BLaER1 (cell line): ENCODE data around the gene FRZB.

Experiments
- H3K27ac ChIP-seq: shearing (Covaris generic); formaldehyde crosslinking; 2 replicates; pipeline ENCODE4 v1.8.1; 2022
- H3K27me3 ChIP-seq: shearing (Covaris generic); formaldehyde crosslinking; 2 replicates; pipeline ENCODE4 v1.8.1; 2022
- H3K36me3 ChIP-seq: shearing (Covaris generic); formaldehyde crosslinking; 2 replicates; pipeline ENCODE4 v1.8.1; 2022
- H3K4me1 ChIP-seq: shearing (Covaris generic); formaldehyde crosslinking; 2 replicates; pipeline ENCODE4 v1.8.1; 2022
- H3K4me2 ChIP-seq: shearing (Covaris generic); formaldehyde crosslinking; 2 replicates; pipeline ENCODE4 v1.8.1; 2022
- H3K4me3 ChIP-seq: shearing (Covaris generic); formaldehyde crosslinking; 2 replicates; pipeline ENCODE4 v1.8.1; 2022
- H3K9ac ChIP-seq: shearing (Covaris generic); formaldehyde crosslinking; 2 replicates; pipeline ENCODE4 v1.8.1; 2022
- H3K9me3 ChIP-seq: shearing (Covaris generic); formaldehyde crosslinking; 2 replicates; pipeline ENCODE4 v1.8.1; 2022
- H4K20me1 ChIP-seq: shearing (Covaris generic); formaldehyde crosslinking; 2 replicates; pipeline ENCODE4 v1.8.1; 2022
- Cebpa-rat ChIP-seq: shearing (Covaris generic); IDR thresholded peaks from 2 replicates; pipeline ENCODE4 v1.8.1; 2022

The FRZB gene, protein sequence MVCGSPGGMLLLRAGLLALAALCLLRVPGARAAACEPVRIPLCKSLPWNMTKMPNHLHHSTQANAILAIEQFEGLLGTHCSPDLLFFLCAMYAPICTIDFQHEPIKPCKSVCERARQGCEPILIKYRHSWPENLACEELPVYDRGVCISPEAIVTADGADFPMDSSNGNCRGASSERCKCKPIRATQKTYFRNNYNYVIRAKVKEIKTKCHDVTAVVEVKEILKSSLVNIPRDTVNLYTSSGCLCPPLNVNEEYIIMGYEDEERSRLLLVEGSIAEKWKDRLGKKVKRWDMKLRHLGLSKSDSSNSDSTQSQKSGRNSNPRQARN

GRCh38 chr2:182866461-182867406 is at the start of gene FRZB:
TSS of gene FRZB (minus strand) at chr2:182866637. CDS start at chr2:182866552, 85 bp downstream.
- Histone ChIP-seq H3K4me2 (0 out of 2 replicates have a peak within 1 kb of the TSS, but pooled peaks have one; percentile 1), H3K9ac (no peak within 1 kb of the TSS)
- TF ChIP-seq Cebpa-rat, result no peak

DNA sequence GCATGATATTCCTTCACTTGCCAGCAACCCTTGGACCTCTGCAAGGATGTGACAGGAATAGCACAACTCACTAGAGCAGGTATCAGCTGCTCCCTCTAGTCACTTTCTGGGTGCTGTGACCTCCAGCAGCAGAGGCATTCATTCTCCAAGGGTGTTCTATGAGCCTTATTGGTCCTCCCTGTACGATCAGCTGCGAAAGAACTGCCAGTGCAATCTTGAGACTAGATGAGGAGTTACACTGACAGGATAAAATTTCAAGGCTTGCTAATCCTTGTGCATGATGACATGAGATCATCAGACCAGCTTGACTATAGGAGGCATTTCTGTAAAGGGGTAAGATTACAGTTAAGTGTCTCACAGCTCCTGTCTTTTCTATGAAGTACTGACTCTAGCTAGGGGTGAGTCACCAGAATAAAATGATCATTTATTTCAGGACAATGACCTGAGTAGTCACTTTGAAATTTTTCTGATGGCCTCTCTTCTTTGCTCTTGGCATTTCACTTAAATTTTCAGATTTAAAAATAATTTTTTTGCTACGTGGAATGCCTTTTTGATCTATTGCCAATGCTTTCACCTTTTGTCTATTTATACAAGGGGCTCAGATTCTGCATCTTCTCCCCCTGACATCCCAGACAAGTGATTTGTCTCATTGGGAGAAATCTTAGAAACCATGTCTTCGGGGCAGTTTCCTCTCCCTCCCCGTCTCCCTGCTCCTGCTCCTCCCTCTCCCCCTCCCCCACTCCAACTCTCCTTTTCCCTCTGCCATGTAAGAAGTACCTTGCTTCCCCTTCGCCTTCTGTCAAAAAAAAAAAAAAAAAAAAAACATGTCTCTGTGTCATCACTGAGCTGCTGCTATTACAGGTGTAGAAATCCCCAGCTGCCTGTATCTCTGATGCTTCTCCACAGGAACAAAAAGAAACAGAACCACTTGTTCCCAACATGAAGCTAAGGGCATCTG is 49.2 kb upstream of the FRZB start:
- Histone ChIP-seq H4K20me1 (no peaks in the 10 kb centered on the region), H3K36me3 (no peaks in the 10 kb centered on the region), H3K4me1 (peaks cover 9% of the 10 kb centered on the region), H3K9ac (no peak overlapping the region), H3K9me3 (no peaks in the 10 kb centered on the region), H3K27me3 (no peaks in the 10 kb centered on the region), H3K4me3 (no peak overlapping the region), H3K4me2 (no peak overlapping the region), H3K27ac (no peak overlapping the region)
- no peak for TF ChIP-seq Cebpa-rat

More at GRCh38 chr2:182866461-182867406, at the start of gene FRZB:
- H3K27ac ChIP-seq, result no peak within 1 kb of the TSS
- H3K4me1 ChIP-seq, result peaks cover 19% of the 10 kb centered on the region
- no peaks in the 10 kb centered on the region for H4K20me1 ChIP-seq
- peaks cover 12% of the 10 kb centered on the region; the same call in 1 of the 2 replicates for H3K9me3 ChIP-seq
- H3K27me3 ChIP-seq, result peaks cover 11% of the 10 kb centered on the region; the same call in 1 of the 2 replicates
- H3K4me3 ChIP-seq, result no peak within 1 kb of the TSS
- H3K36me3 ChIP-seq, result no peaks in the 10 kb centered on the region

- H4K20me1 ChIP-seq, result no peaks in the 10 kb centered on the region
- H3K4me2 ChIP-seq, result no peak overlapping the region
- no peaks in the 10 kb centered on the region for H3K36me3 ChIP-seq
- TF ChIP-seq Cebpa-rat, result no peak
- no peak overlapping the region for H3K27ac ChIP-seq
- H3K4me1 ChIP-seq, result peaks cover 1% of the 10 kb centered on the region
- no peaks in the 10 kb centered on the region for H3K27me3 ChIP-seq
- no peaks in the 10 kb centered on the region for H3K9me3 ChIP-seq
- no peak overlapping the region for H3K9ac ChIP-seq
- H3K4me3 ChIP-seq, result no peak overlapping the region
Measured at GRCh38 chr2:182914852-182915251, 48.4 kb upstream of the FRZB start.

DNA sequence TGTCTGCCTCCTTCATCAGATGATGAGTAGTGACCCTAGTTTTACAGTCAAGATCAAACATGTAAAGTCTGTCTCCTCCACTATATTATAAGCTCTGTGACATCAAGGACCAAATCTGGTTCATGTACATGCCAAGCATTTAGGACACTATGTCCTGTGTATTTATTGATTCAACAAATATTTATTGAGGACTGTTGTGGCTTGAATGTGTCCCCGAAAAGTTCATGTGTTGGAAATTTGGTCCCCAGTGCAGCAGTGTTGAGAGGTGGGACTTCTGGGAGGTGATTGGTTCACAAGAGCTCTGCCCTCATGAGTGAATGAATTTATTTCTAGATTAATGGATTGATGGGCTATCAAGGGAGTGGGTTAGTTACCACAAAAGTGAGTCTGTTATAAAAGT is 46.6 kb upstream of the FRZB start:
- Histone ChIP-seq H3K4me2 (no peak overlapping the region), H3K9ac (no peak overlapping the region), H3K36me3 (no peaks in the 10 kb centered on the region), H3K9me3 (no peaks in the 10 kb centered on the region), H3K27me3 (no peaks in the 10 kb centered on the region), H3K4me3 (no peak overlapping the region), H3K27ac (no peak overlapping the region), H3K4me1 (no peaks in the 10 kb centered on the region), H4K20me1 (no peaks in the 10 kb centered on the region)
- TF ChIP-seq Cebpa-rat, result no peak

DNA sequence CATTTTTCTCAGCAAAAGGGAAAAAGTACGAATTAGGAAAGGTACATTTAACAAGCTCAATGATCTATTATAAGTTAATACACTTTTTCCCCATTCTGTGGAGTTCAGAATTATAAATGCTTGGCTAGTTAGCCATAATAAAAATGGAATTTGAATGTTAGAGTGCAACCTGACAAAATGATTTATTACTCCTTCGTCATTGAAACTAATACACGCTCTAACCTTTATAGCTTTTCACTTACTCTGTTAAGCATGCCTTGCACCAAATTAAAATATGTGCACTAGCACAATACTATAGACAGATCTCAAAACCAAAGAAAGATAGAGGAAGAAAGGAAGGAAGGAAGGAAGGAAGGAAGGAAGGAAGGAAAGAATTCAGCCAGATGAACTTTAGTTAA is 46.1 kb upstream of the FRZB start:
- Histone ChIP-seq H3K9me3 (no peaks in the 10 kb centered on the region; the same call in 1 of the 2 replicates), H3K9ac (no peak overlapping the region), H3K36me3 (no peaks in the 10 kb centered on the region), H3K4me2 (no peak overlapping the region), H4K20me1 (no peaks in the 10 kb centered on the region), H3K4me3 (no peak overlapping the region), H3K27ac (no peak overlapping the region), H3K4me1 (no peaks in the 10 kb centered on the region), H3K27me3 (no peaks in the 10 kb centered on the region)
- TF ChIP-seq Cebpa-rat, result no peak

- Histone ChIP-seq H3K27me3 (no peaks in the 10 kb centered on the region), H3K4me1 (no peaks in the 10 kb centered on the region), H3K4me3 (no peak overlapping the region), H3K27ac (no peak overlapping the region), H4K20me1 (no peaks in the 10 kb centered on the region), H3K4me2 (no peak overlapping the region), H3K9me3 (no peaks in the 10 kb centered on the region; the same call in 1 of the 2 replicates), H3K9ac (no peak overlapping the region), H3K36me3 (no peaks in the 10 kb centered on the region)
- TF ChIP-seq Cebpa-rat, result no peak
Measured at GRCh38 chr2:182911813-182912517, 45.5 kb upstream of the FRZB start.

GRCh38 chr2:182910965-182911364 is 44.5 kb upstream of the FRZB start:
- H3K27me3 ChIP-seq, result no peaks in the 10 kb centered on the region
- no peaks in the 10 kb centered on the region for H4K20me1 ChIP-seq
- H3K9me3 ChIP-seq, result no peaks in the 10 kb centered on the region; the same call in 1 of the 2 replicates
- no peak overlapping the region for H3K4me2 ChIP-seq
- H3K36me3 ChIP-seq, result no peaks in the 10 kb centered on the region
- no peak overlapping the region for H3K4me3 ChIP-seq
- no peak overlapping the region for H3K9ac ChIP-seq
- no peak overlapping the region for H3K27ac ChIP-seq
- no peak for TF ChIP-seq Cebpa-rat
- no peaks in the 10 kb centered on the region for H3K4me1 ChIP-seq

DNA sequence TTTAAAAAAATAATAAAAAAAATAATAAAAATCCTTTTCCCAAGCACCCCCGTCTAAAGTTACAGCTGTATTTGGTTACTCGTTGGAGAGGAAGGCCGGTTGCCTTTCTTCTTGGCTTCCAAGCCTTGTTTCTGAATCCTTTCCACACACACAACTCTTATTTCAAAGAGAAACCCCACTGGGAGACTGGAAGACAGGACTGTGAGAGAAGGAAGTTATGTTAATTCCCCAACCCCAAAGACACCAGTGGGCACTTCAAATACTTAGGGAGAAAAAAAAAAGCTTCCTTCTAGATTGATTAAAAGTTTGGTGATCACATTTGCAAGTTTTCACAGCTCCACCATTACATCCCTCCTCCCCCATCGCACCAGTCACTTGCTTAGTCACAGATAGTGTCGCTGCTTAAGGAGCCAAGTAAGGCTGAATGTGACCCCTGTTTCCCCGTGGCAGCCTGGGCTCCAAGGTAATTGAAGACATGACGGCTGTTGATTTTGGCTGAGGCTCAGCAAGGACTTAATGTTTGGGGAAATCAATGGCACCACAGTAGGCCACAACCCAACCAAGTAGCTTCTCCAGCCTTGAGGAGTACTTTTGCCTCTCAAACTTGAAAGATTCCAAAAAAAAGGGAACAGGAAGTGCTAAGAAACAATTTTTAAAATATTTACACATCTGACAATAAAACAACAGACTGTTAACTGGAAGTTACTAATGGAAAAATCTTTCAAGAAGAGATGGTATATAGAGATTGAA is 40.8 kb upstream of the FRZB start:
- Histone ChIP-seq H3K4me1 (no peaks in the 10 kb centered on the region), H3K36me3 (no peaks in the 10 kb centered on the region), H4K20me1 (no peaks in the 10 kb centered on the region), H3K27me3 (no peaks in the 10 kb centered on the region), H3K9ac (no peak overlapping the region), H3K4me3 (no peak overlapping the region), H3K27ac (no peak overlapping the region), H3K9me3 (no peaks in the 10 kb centered on the region; the same call in 1 of the 2 replicates), H3K4me2 (no peak overlapping the region)
- TF ChIP-seq Cebpa-rat, result no peak
